Natural killer cell (primary cell): ENCODE results near the gene TMEM150A. TPM values are rescaled to one million over a fixed set of nuclear protein-coding genes. Genes with fewer than 3 reads are reported as not detected.

Experiments used
- ATAC-seq, 3 donors: fragments of 150-1000 bp in 2 of 3; fragments of 200-7000 bp in 1 of 3; cut with Tn5 transposase; 1 replicate in 1 of 3; 2 replicates in 2 of 3; pipeline ENCODE4 v1.10.0; 2021; ENCODE audit warnings: mild to moderate bottlenecking in 2 of 3, moderate library complexity in 2 of 3
- DNase-seq, 2 donors: peaks; one replicate each; pipeline versions ENCODE4 v3.0.0 to v3.0.0-alpha.2; 2013 to 2021; ENCODE audit warnings: mixed read lengths in 1 of 2
- H3K27ac ChIP-seq: one replicate; pipeline ENCODE4 v1.5.1; 2013; ENCODE audit warnings: mild to moderate bottlenecking, low read length
- H3K27me3 ChIP-seq: one replicate; pipeline ENCODE4 v1.6.1; 2013; ENCODE audit warnings: low read length; ENCODE audit not compliant: control insufficient read depth, insufficient read depth
- H3K36me3 ChIP-seq: one replicate; pipeline ENCODE4 v1.6.1; 2013; ENCODE audit warnings: low read length; ENCODE audit not compliant: control insufficient read depth, insufficient read depth
- H3K4me1 ChIP-seq: one replicate; pipeline ENCODE4 v1.6.1; 2013; ENCODE audit warnings: low read length; ENCODE audit not compliant: control insufficient read depth, insufficient read depth
- H3K4me3 ChIP-seq: one replicate; pipeline ENCODE4 v1.5.1; 2013; ENCODE audit warnings: low read length
- H3K9me3 ChIP-seq: one replicate; pipeline ENCODE4 v1.6.1; 2013; ENCODE audit warnings: low read length; ENCODE audit not compliant: control insufficient read depth, insufficient read depth
- H3K27ac Mint-ChIP-seq, 2 donors: one replicate each; pipeline ENCODE4 v1.8.0; 2022; ENCODE audit warnings: mild to moderate bottlenecking in 2 of 2, mixed read lengths in 2 of 2, moderate library complexity in 1 of 2
- H3K27me3 Mint-ChIP-seq, 2 donors: one replicate each; pipeline ENCODE4 v1.8.0; 2022; ENCODE audit warnings: low read depth in 2 of 2, mixed read lengths in 2 of 2
- H3K36me3 Mint-ChIP-seq: one replicate; pipeline ENCODE4 v1.8.0; 2022; ENCODE audit warnings: mixed read lengths
- H3K4me1 Mint-ChIP-seq, 2 donors: one replicate each; pipeline ENCODE4 v1.8.0; 2022; ENCODE audit warnings: mixed read lengths in 2 of 2
- H3K4me3 Mint-ChIP-seq: one replicate; pipeline ENCODE4 v1.8.0; 2022; ENCODE audit warnings: mild to moderate bottlenecking, moderate library complexity, mixed read lengths
- H3K9me3 Mint-ChIP-seq, 2 donors: one replicate each; pipeline ENCODE4 v1.8.0; 2022; ENCODE audit warnings: mixed read lengths in 2 of 2
- CTCF ChIP-seq: fragments of 200-600 bp; IDR thresholded peaks from one replicate; pipeline ENCODE4 v1.8.0; 2022; ENCODE audit warnings: antibody characterized with exemption
- WGBS: methylation state at CpG from one replicate; pipeline ENCODE4 v1.1.7; 2013; ENCODE audit warnings: missing lambda C conversion rate; ENCODE audit not compliant: insufficient coverage; 5-methylcytosine and 5-hydroxymethylcytosine counted together
- intact Hi-C: fragments of 100-400 bp; cut with micrococcal nuclease; formaldehyde crosslinking; loops from one replicate; pipeline ENCODE4 v1.14.2; 2022
- total RNA-seq, 4 donors: library from RNA; stranded (reverse); fragments of 120-200 nt in 1 of 4; gene quantifications; one replicate each; pipeline versions ENCODE4 v1.2.3 to v1.2.4, GENCODE V29; 2013 to 2022

Gene TMEM150A
- total RNA-seq, 3 donors from 2014 or later (not counting 1 experiment from before 2014, with no cell fraction given), result 10.4 to 13.3 (median 10.9) TPM

- Histone ChIP-seq H3K4me1 (peaks cover 31% of the 10 kb centered on the region), H3K36me3 (peaks cover 16% of the 10 kb centered on the region), H3K4me3 (peak within 1 kb of the TSS; percentile 70), H3K9me3 (no peaks in the 10 kb centered on the region), H3K27me3 (no peaks in the 10 kb centered on the region), H3K27ac (peak within 1 kb of the TSS; percentile 77)
- H3K27me3 Mint-ChIP-seq, result no peaks in the 10 kb centered on the region
- H3K4me3 Mint-ChIP-seq, result peak within 1 kb of the TSS; percentile 93
- H3K9me3 Mint-ChIP-seq, result no peaks in the 10 kb centered on the region
- peaks cover 28 to 39% of the 10 kb centered on the region in 2 donors for H3K4me1 Mint-ChIP-seq
- H3K27ac Mint-ChIP-seq, result peak within 1 kb of the TSS; percentile 86 to 95
- WGBS, result under 1% methylated on average over 18 of the region's 19 CpGs
- intact Hi-C loops, result no loop called here
- ATAC-seq (peak; percentile 79 to 86 (median 81)), DNase-seq (peak; percentile 44 to 79)
- no peaks in the 10 kb centered on the region for H3K36me3 Mint-ChIP-seq
- no peak for TF ChIP-seq CTCF
These were observed 24.9 kb downstream of the TMEM150A start, which contains the start of gene VAMP8 for GRCh38 chr2:85577386-85578242. Gene VAMP8, plus strand, starts transcription at chr2:85577586. Its CDS starts 61 bp downstream, at chr2:85577647.

- intact Hi-C loops, result no loop called here
- Histone ChIP-seq H3K27ac (peak overlapping the region; percentile 77), H3K4me3 (peak overlapping the region; percentile 70), H3K36me3 (peaks cover 10% of the 10 kb centered on the region), H3K27me3 (no peaks in the 10 kb centered on the region), H3K9me3 (no peaks in the 10 kb centered on the region), H3K4me1 (peaks cover 31% of the 10 kb centered on the region)
- 33% methylated on average over 3 of the region's 3 CpGs for WGBS
- Mint-ChIP-seq H3K9me3 (no peaks in the 10 kb centered on the region), H3K4me3 (peak overlapping the region; percentile 93), H3K27me3 (no peaks in the 10 kb centered on the region), H3K4me1 (peaks cover 28 to 35% of the 10 kb centered on the region in 2 donors), H3K36me3 (no peaks in the 10 kb centered on the region), H3K27ac (peak overlapping the region; percentile 86 to 95)
- DNase-seq (no peak), ATAC-seq (no peak)
- no peak for TF ChIP-seq CTCF
These were observed 25.5 kb downstream of the TMEM150A start for GRCh38 chr2:85577063-85577385.

GRCh38 chr2:85575739-85576138 lies 26.8 kb downstream of the TMEM150A start:
- 93% methylated on average over 7 of the region's 8 CpGs for WGBS
- ATAC-seq (no peak), DNase-seq (no peak)
- Mint-ChIP-seq H3K9me3 (no peaks in the 10 kb centered on the region), H3K4me1 (peaks cover 28 to 35% of the 10 kb centered on the region in 2 donors), H3K36me3 (no peaks in the 10 kb centered on the region), H3K27me3 (peaks cover 0 to 7% of the 10 kb centered on the region in 2 donors), H3K4me3 (peak overlapping the region; percentile 13), H3K27ac (no peak overlapping the region)
- H3K27ac ChIP-seq, result no peak overlapping the region
- no peak for TF ChIP-seq CTCF
- H3K9me3 ChIP-seq, result no peaks in the 10 kb centered on the region
- H3K4me1 ChIP-seq, result peaks cover 31% of the 10 kb centered on the region
- H3K27me3 ChIP-seq, result no peaks in the 10 kb centered on the region
- peaks cover 2% of the 10 kb centered on the region for H3K36me3 ChIP-seq
- intact Hi-C loops, result no loop called here
- H3K4me3 ChIP-seq, result no peak overlapping the region
